ENCODE results near the gene ERG.

Gene ERG

GRCh38 chr21:38471766-38472165, 26.5 kb downstream of the ERG start:
- no peak overlapping the region for H3K27ac ChIP-seq (ENCODE audit: low read depth, low read length)

GRCh38 chr21:38470755-38471154, 27.5 kb downstream of the ERG start:
- no peak overlapping the region for H3K27ac ChIP-seq (ENCODE audit: low read depth, low read length)
- H3K9ac ChIP-seq (ENCODE audit: low read length), result no peak overlapping the region
- no peaks in the 10 kb centered on the region for H3K36me3 ChIP-seq (ENCODE audit: insufficient read depth, low read length)
- no peaks in the 10 kb centered on the region for H3K9me3 ChIP-seq (ENCODE audit: low read length)
- no peak overlapping the region for H3K4me3 ChIP-seq (ENCODE audit: low read depth in 1 of 2, low read length in 2 of 2)
- no peaks in the 10 kb centered on the region for H3K4me1 ChIP-seq (ENCODE audit: insufficient read depth, low read length)
- H3K27me3 ChIP-seq (ENCODE audit: control insufficient read depth in 1 of 2, insufficient read depth in 2 of 2, low read length in 2 of 2), result no peaks in the 10 kb centered on the region

More at GRCh38 chr21:38471766-38472165, 26.5 kb downstream of the ERG start:
- H3K4me1 ChIP-seq (ENCODE audit: insufficient read depth, low read length), result no peaks in the 10 kb centered on the region
- no peaks in the 10 kb centered on the region for H3K27me3 ChIP-seq (ENCODE audit: control insufficient read depth in 1 of 2, insufficient read depth in 2 of 2, low read length in 2 of 2)
- H3K9ac ChIP-seq (ENCODE audit: low read length), result no peak overlapping the region
- no peaks in the 10 kb centered on the region for H3K36me3 ChIP-seq (ENCODE audit: insufficient read depth, low read length)
- no peak overlapping the region for H3K4me3 ChIP-seq (ENCODE audit: low read depth in 1 of 2, low read length in 2 of 2)
- H3K9me3 ChIP-seq (ENCODE audit: low read length), result no peaks in the 10 kb centered on the region

DNA sequence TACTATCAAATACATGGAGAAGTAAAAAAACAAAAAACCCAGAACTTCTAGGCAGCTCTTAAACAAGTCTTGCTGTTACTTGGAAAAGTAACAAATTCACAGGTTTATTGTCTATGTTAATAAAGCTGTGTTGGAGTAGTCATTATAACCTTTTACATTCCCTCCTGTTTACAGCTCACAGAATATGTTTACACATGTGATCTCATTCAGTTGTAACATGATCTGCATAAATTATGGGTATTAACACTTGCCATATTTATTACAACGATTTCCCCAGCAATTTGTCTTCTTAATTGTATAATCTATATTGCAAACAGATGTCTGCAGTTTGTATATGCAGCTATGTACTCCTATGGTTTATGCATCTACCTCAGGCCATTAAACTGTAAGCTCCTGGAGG, 28.6 kb downstream of the ERG start:
- Histone ChIP-seq H3K9ac (ENCODE audit: low read length) (no peak overlapping the region), H3K9me3 (ENCODE audit: low read length) (no peaks in the 10 kb centered on the region), H3K27ac (ENCODE audit: low read depth, low read length) (no peak overlapping the region), H3K27me3 (ENCODE audit: control insufficient read depth in 1 of 2, insufficient read depth in 2 of 2, low read length in 2 of 2) (no peaks in the 10 kb centered on the region), H3K4me1 (ENCODE audit: insufficient read depth, low read length) (no peaks in the 10 kb centered on the region), H3K36me3 (ENCODE audit: insufficient read depth, low read length) (no peaks in the 10 kb centered on the region), H3K4me3 (ENCODE audit: low read depth in 1 of 2, low read length in 2 of 2) (no peak overlapping the region)

GRCh38 chr21:38468989-38469388, 29.3 kb downstream of the ERG start:
- Histone ChIP-seq H3K27me3 (ENCODE audit: control insufficient read depth in 1 of 2, insufficient read depth in 2 of 2, low read length in 2 of 2) (no peaks in the 10 kb centered on the region), H3K4me3 (ENCODE audit: low read depth in 1 of 2, low read length in 2 of 2) (no peak overlapping the region), H3K4me1 (ENCODE audit: insufficient read depth, low read length) (no peaks in the 10 kb centered on the region)

GRCh38 chr21:38467911-38468310, 30.4 kb downstream of the ERG start:
- Histone ChIP-seq H3K9me3 (ENCODE audit: low read length) (no peaks in the 10 kb centered on the region), H3K27me3 (ENCODE audit: control insufficient read depth in 1 of 2, insufficient read depth in 2 of 2, low read length in 2 of 2) (no peaks in the 10 kb centered on the region), H3K9ac (ENCODE audit: low read length) (no peak overlapping the region), H3K36me3 (ENCODE audit: insufficient read depth, low read length) (no peaks in the 10 kb centered on the region), H3K4me3 (ENCODE audit: low read depth in 1 of 2, low read length in 2 of 2) (no peak overlapping the region), H3K4me1 (ENCODE audit: insufficient read depth, low read length) (no peaks in the 10 kb centered on the region), H3K27ac (ENCODE audit: low read depth, low read length) (no peak overlapping the region)

More at GRCh38 chr21:38468989-38469388, 29.3 kb downstream of the ERG start:
- no peak overlapping the region for H3K9ac ChIP-seq (ENCODE audit: low read length)
- H3K9me3 ChIP-seq (ENCODE audit: low read length), result no peaks in the 10 kb centered on the region
- H3K36me3 ChIP-seq (ENCODE audit: insufficient read depth, low read length), result no peaks in the 10 kb centered on the region
- no peak overlapping the region for H3K27ac ChIP-seq (ENCODE audit: low read depth, low read length)

DNA sequence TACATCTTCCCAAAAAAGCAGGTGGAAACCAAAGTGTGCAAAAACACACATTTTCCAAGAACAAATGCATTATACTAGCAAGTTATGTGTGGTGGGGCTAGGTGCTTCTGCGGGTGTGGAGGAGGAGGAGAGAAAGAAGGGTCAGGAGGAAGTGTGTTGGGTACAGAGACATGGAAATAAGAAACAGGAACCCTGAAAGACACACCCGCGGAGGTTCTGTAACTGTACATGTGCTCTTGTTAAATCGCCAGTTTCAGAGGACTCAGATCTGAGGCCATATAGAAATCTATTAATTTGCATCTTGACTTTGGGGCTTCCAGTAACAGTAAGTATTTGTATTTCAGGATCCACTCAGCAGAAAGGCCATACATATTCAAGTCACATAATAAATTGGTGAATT, 30.9 kb downstream of the ERG start:
- no peaks in the 10 kb centered on the region for H3K9me3 ChIP-seq (ENCODE audit: low read length)
- no peaks in the 10 kb centered on the region for H3K36me3 ChIP-seq (ENCODE audit: insufficient read depth, low read length)
- no peaks in the 10 kb centered on the region for H3K27me3 ChIP-seq (ENCODE audit: control insufficient read depth in 1 of 2, insufficient read depth in 2 of 2, low read length in 2 of 2)
- H3K27ac ChIP-seq (ENCODE audit: low read depth, low read length), result no peak overlapping the region
- no peaks in the 10 kb centered on the region for H3K4me1 ChIP-seq (ENCODE audit: insufficient read depth, low read length)
- no peak overlapping the region for H3K4me3 ChIP-seq (ENCODE audit: low read depth in 1 of 2, low read length in 2 of 2)
- no peak overlapping the region for H3K9ac ChIP-seq (ENCODE audit: low read length)

DNA sequence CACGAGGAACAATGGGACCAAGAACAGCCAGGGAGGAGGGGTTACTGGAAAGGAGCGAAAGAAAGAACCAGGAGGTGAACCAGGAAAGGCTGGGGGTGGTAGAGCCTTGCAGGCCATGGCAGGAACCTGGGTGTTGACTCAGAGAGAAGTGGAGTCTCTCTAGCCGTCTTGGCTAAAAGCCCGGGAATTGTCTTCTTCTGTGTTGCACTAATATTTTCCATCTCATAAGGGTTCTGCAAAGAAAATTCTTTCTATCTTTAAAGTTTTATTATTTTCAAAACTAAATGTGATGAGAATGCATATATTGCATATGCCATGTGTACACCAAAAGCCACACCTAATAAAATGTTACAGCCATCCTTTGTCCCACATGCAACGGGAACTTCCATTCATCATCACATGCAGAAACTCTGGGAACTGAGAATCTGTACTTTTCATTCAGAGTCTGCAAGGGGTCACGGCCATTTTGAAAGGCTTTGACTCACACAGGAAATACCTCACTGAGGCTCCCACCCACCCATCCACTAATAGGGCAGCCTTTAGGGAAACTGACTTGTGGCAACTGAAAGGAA, 38.0 kb downstream of the ERG start:
- no peaks in the 10 kb centered on the region for H3K4me1 ChIP-seq (ENCODE audit: insufficient read depth, low read length)
- no peaks in the 10 kb centered on the region for H3K27me3 ChIP-seq (ENCODE audit: control insufficient read depth in 1 of 2, insufficient read depth in 2 of 2, low read length in 2 of 2)
- H3K9me3 ChIP-seq (ENCODE audit: low read length), result no peaks in the 10 kb centered on the region
- H3K9ac ChIP-seq (ENCODE audit: low read length), result no peak overlapping the region
- no peaks in the 10 kb centered on the region for H3K36me3 ChIP-seq (ENCODE audit: insufficient read depth, low read length)
- H3K4me3 ChIP-seq (ENCODE audit: low read depth in 1 of 2, low read length in 2 of 2), result no peak overlapping the region
- H3K27ac ChIP-seq (ENCODE audit: low read depth, low read length), result no peak overlapping the region

- no peaks in the 10 kb centered on the region for H3K27me3 ChIP-seq (ENCODE audit: control insufficient read depth in 1 of 2, insufficient read depth in 2 of 2, low read length in 2 of 2)
- H3K27ac ChIP-seq (ENCODE audit: low read depth, low read length), result no peak overlapping the region
- H3K4me1 ChIP-seq (ENCODE audit: insufficient read depth, low read length), result no peaks in the 10 kb centered on the region
- no peak overlapping the region for H3K9ac ChIP-seq (ENCODE audit: low read length)
- no peaks in the 10 kb centered on the region for H3K9me3 ChIP-seq (ENCODE audit: low read length)
- H3K4me3 ChIP-seq (ENCODE audit: low read depth in 1 of 2, low read length in 2 of 2), result no peak overlapping the region
- no peaks in the 10 kb centered on the region for H3K36me3 ChIP-seq (ENCODE audit: insufficient read depth, low read length)
These were observed 38.8 kb downstream of the ERG start for GRCh38 chr21:38459490-38459889.

DNA sequence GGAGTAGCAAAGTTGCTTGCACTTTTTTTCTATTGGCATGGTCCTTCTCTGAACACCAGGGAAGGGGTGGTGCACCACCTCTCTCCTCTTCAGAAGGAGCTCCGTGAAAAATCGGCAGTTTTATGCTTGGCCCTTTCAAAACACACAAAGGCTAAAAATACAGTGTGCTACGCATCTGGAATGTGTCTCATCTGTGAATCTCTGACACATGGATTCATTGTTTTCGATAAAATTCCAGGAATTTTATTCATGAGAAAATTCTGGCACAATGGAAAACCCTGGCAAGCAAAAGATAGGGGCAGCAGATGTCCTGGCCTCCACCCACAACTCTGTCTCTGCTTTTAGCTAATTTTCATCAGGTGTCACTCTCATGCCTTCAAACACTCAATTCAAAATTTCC, 42.9 kb downstream of the ERG start:
- H3K4me1 ChIP-seq (ENCODE audit: insufficient read depth, low read length), result no peaks in the 10 kb centered on the region
- no peaks in the 10 kb centered on the region for H3K36me3 ChIP-seq (ENCODE audit: insufficient read depth, low read length)
- no peak overlapping the region for H3K4me3 ChIP-seq (ENCODE audit: low read depth in 1 of 2, low read length in 2 of 2)
- no peaks in the 10 kb centered on the region for H3K9me3 ChIP-seq (ENCODE audit: low read length)
- no peak overlapping the region for H3K9ac ChIP-seq (ENCODE audit: low read length)
- H3K27ac ChIP-seq (ENCODE audit: low read depth, low read length), result no peak overlapping the region
- no peaks in the 10 kb centered on the region for H3K27me3 ChIP-seq (ENCODE audit: control insufficient read depth in 1 of 2, insufficient read depth in 2 of 2, low read length in 2 of 2)

DNA sequence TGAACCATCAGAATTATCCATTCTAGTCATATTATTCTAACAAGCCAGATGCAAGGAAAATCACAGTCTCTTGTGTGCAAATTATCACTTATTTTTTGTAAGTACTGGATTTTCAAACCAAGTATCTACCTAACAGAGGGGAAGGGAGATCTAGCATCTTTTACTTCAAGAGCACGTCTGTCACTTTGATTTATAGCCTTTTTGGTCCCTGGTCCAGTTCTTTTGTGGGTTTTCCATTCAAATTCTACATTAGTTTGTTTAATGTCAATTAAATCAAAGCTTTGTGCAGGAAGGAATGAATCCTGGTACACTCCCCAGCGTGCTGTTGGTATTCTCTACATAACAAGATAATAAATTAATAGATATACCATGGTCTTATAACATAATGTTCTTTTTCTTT, 43.6 kb downstream of the ERG start:
- Histone ChIP-seq H3K36me3 (ENCODE audit: insufficient read depth, low read length) (no peaks in the 10 kb centered on the region), H3K27me3 (ENCODE audit: control insufficient read depth in 1 of 2, insufficient read depth in 2 of 2, low read length in 2 of 2) (no peaks in the 10 kb centered on the region), H3K27ac (ENCODE audit: low read depth, low read length) (no peak overlapping the region), H3K9ac (ENCODE audit: low read length) (no peak overlapping the region), H3K4me1 (ENCODE audit: insufficient read depth, low read length) (no peaks in the 10 kb centered on the region), H3K4me3 (ENCODE audit: low read depth in 1 of 2, low read length in 2 of 2) (no peak overlapping the region), H3K9me3 (ENCODE audit: low read length) (no peaks in the 10 kb centered on the region)

GRCh38 chr21:38454161-38454560, 44.1 kb downstream of the ERG start:
- Histone ChIP-seq H3K4me1 (ENCODE audit: insufficient read depth, low read length) (no peaks in the 10 kb centered on the region), H3K36me3 (ENCODE audit: insufficient read depth, low read length) (no peaks in the 10 kb centered on the region), H3K9ac (ENCODE audit: low read length) (no peak overlapping the region), H3K27ac (ENCODE audit: low read depth, low read length) (no peak overlapping the region), H3K9me3 (ENCODE audit: low read length) (no peaks in the 10 kb centered on the region), H3K4me3 (ENCODE audit: low read depth in 1 of 2, low read length in 2 of 2) (no peak overlapping the region), H3K27me3 (ENCODE audit: control insufficient read depth in 1 of 2, insufficient read depth in 2 of 2, low read length in 2 of 2) (no peaks in the 10 kb centered on the region)

- Histone ChIP-seq H3K27ac (ENCODE audit: low read depth, low read length) (no peak overlapping the region), H3K9me3 (ENCODE audit: low read length) (no peaks in the 10 kb centered on the region), H3K9ac (ENCODE audit: low read length) (no peak overlapping the region), H3K4me1 (ENCODE audit: insufficient read depth, low read length) (no peaks in the 10 kb centered on the region), H3K4me3 (ENCODE audit: low read depth in 1 of 2, low read length in 2 of 2) (no peak overlapping the region), H3K36me3 (ENCODE audit: insufficient read depth, low read length) (no peaks in the 10 kb centered on the region), H3K27me3 (ENCODE audit: control insufficient read depth in 1 of 2, insufficient read depth in 2 of 2, low read length in 2 of 2) (no peaks in the 10 kb centered on the region)
These were observed 49.4 kb downstream of the ERG start for GRCh38 chr21:38448671-38449385.
